Liver (tissue), 9 donors: ENCODE results near the gene WDCP. TPM values are rescaled to one million over a fixed set of nuclear protein-coding genes. Genes with fewer than 3 reads are reported as not detected.

Source experiments
- DNase-seq: peaks from one replicate; pipeline ENCODE4 v3.0.0-alpha.2; 2017; ENCODE audit warnings: low spot score
- H3K27ac ChIP-seq, 2 donors: one replicate each; pipeline ENCODE4 v1.7.0; 2013; ENCODE audit warnings: inconsistent platforms in 2 of 2, low read length in 2 of 2, control low read depth in 1 of 2, low read depth in 1 of 2, mild to moderate bottlenecking in 1 of 2
- H3K27me3 ChIP-seq, 4 donors: one replicate each; pipeline versions ENCODE4 v1.6.1 to v1.7.0; 2013; ENCODE audit warnings: low read length in 3 of 4, inconsistent platforms in 1 of 4, mild to moderate bottlenecking in 1 of 4, moderate library complexity in 1 of 4; ENCODE audit not compliant: control insufficient read depth in 4 of 4, insufficient read depth in 4 of 4
- H3K36me3 ChIP-seq, 4 donors: one replicate each; pipeline versions ENCODE4 v1.6.1 to v1.7.0; 2013; ENCODE audit warnings: low read length in 3 of 4, mild to moderate bottlenecking in 3 of 4, low read depth in 1 of 4, moderate library complexity in 1 of 4; ENCODE audit not compliant: control insufficient read depth in 4 of 4, insufficient read depth in 3 of 4
- H3K4me1 ChIP-seq, 4 donors: one replicate each; pipeline versions ENCODE4 v1.6.1 to v1.7.0; 2013; ENCODE audit warnings: low read length in 3 of 4, mild to moderate bottlenecking in 3 of 4, moderate library complexity in 1 of 4; ENCODE audit not compliant: control insufficient read depth in 4 of 4, insufficient read depth in 4 of 4
- H3K4me3 ChIP-seq, 3 donors: one replicate each; pipeline versions ENCODE4 v1.6.1 to v1.7.0; 2013; ENCODE audit warnings: low read length in 3 of 3, control low read depth in 1 of 3, low read depth in 1 of 3, mild to moderate bottlenecking in 1 of 3
- H3K9ac ChIP-seq, 2 donors: one replicate each; pipeline ENCODE4 v1.7.0; 2013; ENCODE audit warnings: low read length in 2 of 2, mild to moderate bottlenecking in 2 of 2, moderate library complexity in 2 of 2, control low read depth in 1 of 2, low read depth in 1 of 2
- H3K9me3 ChIP-seq, 4 donors: one replicate each; pipeline versions ENCODE4 v1.6.1 to v1.7.0; 2013; ENCODE audit warnings: low read length in 3 of 4; ENCODE audit not compliant: control insufficient read depth in 4 of 4
- EGR1 ChIP-seq, 2 donors: IDR thresholded peaks; 2 replicates each; pipeline ENCODE4 v1.6.1; 2016 to 2018; ENCODE audit warnings: antibody characterized with exemption in 2 of 2, low read depth in 2 of 2
- FOXA1 ChIP-seq: IDR thresholded peaks from 2 replicates; pipeline ENCODE4 v1.6.1; 2016; ENCODE audit warnings: antibody characterized with exemption
- GABPA ChIP-seq, 2 donors: IDR thresholded peaks in 1 of 2; conservative IDR thresholded peaks in 1 of 2; 2 replicates each; pipeline ENCODE4 v1.6.1; 2016; ENCODE audit warnings: antibody characterized with exemption in 2 of 2, mild to moderate bottlenecking in 1 of 2, moderate library complexity in 1 of 2
- HNF4G ChIP-seq: IDR thresholded peaks from 2 replicates; pipeline ENCODE4 v1.6.1; 2016; ENCODE audit warnings: antibody characterized with exemption
- MAX ChIP-seq: IDR thresholded peaks from 2 replicates; pipeline ENCODE4 v1.6.1; 2016; ENCODE audit warnings: antibody characterized with exemption
- NR2F2 ChIP-seq: IDR thresholded peaks from 2 replicates; pipeline ENCODE4 v1.6.1; 2016; ENCODE audit warnings: antibody characterized with exemption
- RAD21 ChIP-seq, 2 donors: IDR thresholded peaks; 2 replicates each; pipeline ENCODE4 v1.6.1; 2016; ENCODE audit warnings: antibody characterized with exemption in 2 of 2, mild to moderate bottlenecking in 2 of 2
- REST ChIP-seq: IDR thresholded peaks from 2 replicates; pipeline ENCODE4 v1.6.1; 2016; ENCODE audit warnings: antibody characterized with exemption, mild to moderate bottlenecking
- SP1 ChIP-seq: IDR thresholded peaks from 2 replicates; pipeline ENCODE4 v1.6.1; 2018; ENCODE audit warnings: antibody characterized with exemption, mild to moderate bottlenecking
- TAF1 ChIP-seq: conservative IDR thresholded peaks from 2 replicates; pipeline ENCODE4 v1.6.1; 2016; ENCODE audit warnings: antibody characterized with exemption, mild to moderate bottlenecking
- YY1 ChIP-seq: IDR thresholded peaks from 2 replicates; pipeline ENCODE4 v1.6.1; 2016; ENCODE audit warnings: antibody characterized with exemption, mild to moderate bottlenecking
- ZBTB33 ChIP-seq: IDR thresholded peaks from 2 replicates; pipeline ENCODE4 v1.6.1; 2016; ENCODE audit warnings: antibody characterized with exemption
- WGBS: extraction: QIAGEN DNeasy Blood & Tissue Kit; methylation state at CpG from one replicate; pipeline ENCODE4 v1.1.7; 2013; 5-methylcytosine and 5-hydroxymethylcytosine counted together
- polyA plus RNA-seq, 2 donors: library from polyadenylated mRNA; stranded (reverse) in 1 of 2; unstranded in 1 of 2; fragments of 200-250 nt in 1 of 2; fragments of >200 nt in 1 of 2; fragmentation: Nextera tagmentation in 1 of 2; extraction: Ambion mirVana in 1 of 2; gene quantifications; one replicate each; pipeline versions ENCODE4 v1.2.1 to v1.2.3, GENCODE V29; 2013 to 2015
- total RNA-seq, 2 donors: library from RNA; depleted of rRNA; stranded (reverse); fragments of >200 nt; gene quantifications; one replicate each; pipeline ENCODE4 v1.2.3, GENCODE V29; 2014
- donor health status: healthy.
- donor health status: healthy.
- donor health status: healthy.
- donor health status: healthy.
- donor health status: healthy.

WDCP gene
- total and polyA plus RNA-seq, 4 donors = 2.0 to 6.0 (median 4.4) TPM

GRCh38 chr2:24055750-24056149, 8.6 kb upstream of the WDCP start:
- TF ChIP-seq TAF1 = no peak
- TF ChIP-seq EGR1 (IDR thresholded peaks at IDR 0.05; ENCODE audit: low read depth in 2 of 2) = no peak
- TF ChIP-seq MAX = no peak
- no peak for TF ChIP-seq GABPA (IDR thresholded peaks at IDR 0.05 in 1 of 2, conservative IDR thresholded peaks at IDR 0.05 in 1 of 2)
- no peak for TF ChIP-seq REST
- no peak for TF ChIP-seq YY1
- TF ChIP-seq FOXA1 = no peak
- no peak for TF ChIP-seq HNF4G
- Histone ChIP-seq H3K4me3 (no peak overlapping the region), H3K36me3 (no peaks in the 10 kb centered on the region), H3K27me3 (no peaks in the 10 kb centered on the region), H3K27ac (no peak overlapping the region), H3K9ac (no peak overlapping the region), H3K9me3 (no peaks in the 10 kb centered on the region), H3K4me1 (peaks cover 0 to 5% (median 0%) of the 10 kb centered on the region in 4 donors)
- no peak for DNase-seq
- 90% methylated on average over 6 of the region's 6 CpGs for WGBS

- peaks cover 0 to 12% (median 6%) of the 10 kb centered on the region in 4 donors for H3K4me1 ChIP-seq
- WGBS = 77% methylated on average over 8 of the region's 8 CpGs
- H3K27me3 ChIP-seq = no peaks in the 10 kb centered on the region
- no peak overlapping the region for H3K27ac ChIP-seq
- no peak overlapping the region for H3K9ac ChIP-seq
- H3K9me3 ChIP-seq = no peaks in the 10 kb centered on the region
- no peaks in the 10 kb centered on the region for H3K36me3 ChIP-seq
- TF ChIP-seq EGR1 (IDR thresholded peaks at IDR 0.05; ENCODE audit: low read depth in 2 of 2) (no peak), ZBTB33 (no peak), NR2F2 (no peak), REST (no peak), RAD21 (IDR thresholded peaks at IDR 0.05) (no peak), SP1 (no peak), TAF1 (no peak), MAX (no peak)
- H3K4me3 ChIP-seq = no peak overlapping the region
- no peak for DNase-seq
These were observed 7.3 kb upstream of the WDCP start for GRCh38 chr2:24054366-24055010.
